ENCODE results near the gene KRTAP1-4. TPM values are rescaled to one million over a fixed set of nuclear protein-coding genes. Genes with fewer than 3 reads are reported as not detected.

The KRTAP1-4 gene
- total and polyA plus RNA-seq, 2 of the 8 experiments (the other 6 are each of a cell fraction or from before 2014, with no cell fraction given) = not detected

GRCh38 chr17:41063449-41063848 is 33.5 kb upstream of the KRTAP1-4 start:
- no peaks in the 10 kb centered on the region for H3K79me2 ChIP-seq (ENCODE audit: control insufficient read depth in 1 of 2, insufficient read depth in 2 of 2, low read length in 2 of 2)
- H4K5ac ChIP-seq (ENCODE audit: insufficient read length, low read depth, low read length) = no peak overlapping the region
- H2BK20ac ChIP-seq (ENCODE audit: low read length) = no peak overlapping the region
- FAIRE-seq (no peak), DNase-seq (ENCODE audit: low read depth in 1 of 2, low spot score in 2 of 2) (no peak)
- H2AK5ac ChIP-seq (ENCODE audit: low read depth, low read length) = no peak overlapping the region
- TF ChIP-seq NANOG (IDR thresholded peaks at IDR 0.05; ENCODE audit: insufficient read depth, low read depth, low read length, poor library complexity, severe bottlenecking) = no peak
- no peak for TF ChIP-seq EGR1 (IDR thresholded peaks at IDR 0.05; ENCODE audit: borderline replicate concordance, low read depth, low read length)
- TF ChIP-seq NRF1 (IDR thresholded peaks at IDR 0.05; ENCODE audit: low read depth, low read length) = no peak
- no peak for TF ChIP-seq KDM5A (IDR thresholded peaks at IDR 0.05; ENCODE audit: low read length)
- no peak for TF ChIP-seq POLR2AphosphoS5 (IDR thresholded peaks at IDR 0.05; ENCODE audit: low read depth, low read length)
- no peak for TF ChIP-seq HDAC6 (IDR thresholded peaks at IDR 0.05; ENCODE audit: low read depth, low read length)
- no peak for TF ChIP-seq CTBP2 (IDR thresholded peaks at IDR 0.05; ENCODE audit: borderline replicate concordance, insufficient read depth, insufficient read length, low read length)
- no peak for TF ChIP-seq GTF2F1 (IDR thresholded peaks at IDR 0.05; ENCODE audit: borderline replicate concordance, low read depth, low read length)
- TF ChIP-seq POLR2A (IDR thresholded peaks at IDR 0.05; ENCODE audit: control extremely low read depth in 1 of 2, low read depth in 2 of 2, low read length in 2 of 2) = no peak
- no peak for TF ChIP-seq HDAC2 (IDR thresholded peaks at IDR 0.05; ENCODE audit: borderline replicate concordance in 1 of 2, low read depth in 2 of 2, low read length in 2 of 2)
- H3K36me3 ChIP-seq (ENCODE audit: control insufficient read depth in 2 of 4, insufficient read depth in 4 of 4, low read length in 3 of 4) = no peaks in the 10 kb centered on the region
- no peaks in the 10 kb centered on the region for H3K4me1 ChIP-seq (replicated peaks in 1 of 4; ENCODE audit: control insufficient read depth in 3 of 4, insufficient read depth in 4 of 4, low read length in 3 of 4)
- no peak overlapping the region for H3K18ac ChIP-seq (ENCODE audit: extremely low read depth, low read length)
- H3K4me2 ChIP-seq (ENCODE audit: insufficient read depth in 1 of 2, low read depth in 2 of 2, low read length in 2 of 2) = no peak overlapping the region
- H3K9ac ChIP-seq (replicated peaks in 1 of 4; ENCODE audit: extremely low read depth in 1 of 4, low read depth in 3 of 4, low read length in 3 of 4) = no peak overlapping the region
- H2BK5ac ChIP-seq (ENCODE audit: low read depth, low read length) = no peak overlapping the region
- POLR2A ChIA-PET (ENCODE audit: partially characterized antibody) = no interaction called here
- H2BK120ac ChIP-seq (replicated peaks; ENCODE audit: low read depth, low read length) = no peak overlapping the region
- CTCF ChIA-PET (ENCODE audit: partially characterized antibody) = interaction anchor here (1.1 to 1.4 kb wide), 2 partner anchors 485 to 585 kb away, joined by 3 read pairs; no protein-coding TSS in a partner anchor
- no peaks in the 10 kb centered on the region for H3K79me1 ChIP-seq (ENCODE audit: low read depth, low read length)
- H4K8ac ChIP-seq (ENCODE audit: extremely low read depth, insufficient read depth, low read length) = no peak overlapping the region
- H3K23ac ChIP-seq (ENCODE audit: insufficient read length) = no peak overlapping the region
- H3K4me3 ChIP-seq (ENCODE audit: extremely low read depth in 1 of 4, insufficient read depth in 2 of 4, low read depth in 3 of 4, low read length in 4 of 4) = no peak overlapping the region
- no peak overlapping the region for H4K91ac ChIP-seq (replicated peaks; ENCODE audit: insufficient read length, low read length)
- H3K4ac ChIP-seq (replicated peaks; ENCODE audit: insufficient read length, low read depth, low read length) = no peak overlapping the region
- H3K14ac ChIP-seq (ENCODE audit: insufficient read length) = no peak overlapping the region
- H3K27me3 ChIP-seq (replicated peaks in 1 of 4; ENCODE audit: control insufficient read depth in 3 of 4, extremely low read depth in 1 of 4, insufficient read depth in 3 of 4, low read length in 3 of 4) = no peaks in the 10 kb centered on the region
- H2BK12ac ChIP-seq (ENCODE audit: low read depth, low read length) = no peak overlapping the region
- no peaks in the 10 kb centered on the region for H3K9me3 ChIP-seq (ENCODE audit: insufficient read depth in 2 of 2, low read depth in 1 of 2, low read length in 1 of 2)
- no peak overlapping the region for H3K56ac ChIP-seq (replicated peaks; ENCODE audit: insufficient read length, low read depth, low read length)
- H2BK15ac ChIP-seq (ENCODE audit: low read length) = no peak overlapping the region
- no peak overlapping the region for H3K27ac ChIP-seq (ENCODE audit: low read depth, low read length)
- no peak overlapping the region for H2AFZ ChIP-seq (ENCODE audit: low read length)
- 89% methylated on average over 4 of the region's 4 CpGs; no CpG with 5 or more reads in 1 of the 2 experiments for WGBS, 2 experiments (ENCODE audit: extremely low coverage in 1 of 2, insufficient coverage in 1 of 2, insufficient read length in 1 of 2, insufficient replicate concordance in 2 of 2, low coverage in 1 of 2, low lambda C conversion rate in 2 of 2, missing lambda C conversion rate in 1 of 2)
- H4K20me1 ChIP-seq (replicated peaks in 1 of 2; ENCODE audit: control insufficient read depth in 1 of 2, insufficient read depth in 2 of 2, low read length in 2 of 2) = no peaks in the 10 kb centered on the region
- H3K23me2 ChIP-seq (ENCODE audit: low read depth, low read length) = no peaks in the 10 kb centered on the region

Data from H1 (cell line).